Esophagus mucosa (tissue), 1 donor: ENCODE data around the gene SEMA5A. TPM values are rescaled to one million over a fixed set of nuclear protein-coding genes. Genes with fewer than 3 reads are reported as not detected.

Experiments used
- ATAC-seq: fragments of 200-7000 bp; cut with Tn5 transposase; one replicate; pipeline ENCODE4 v1.9.1; 2020
- total RNA-seq: library from RNA; stranded (reverse); gene quantifications from one replicate; pipeline ENCODE4 v1.2.4, GENCODE V29; 2023
- donor health status: DM: yes; HTN: yes; CAD: no.

Gene SEMA5A
- total RNA-seq, result 5.5 TPM

GRCh38 chr5:9545992-9546851 lies at the start of gene SEMA5A:
Gene SEMA5A, minus strand, starts transcription at chr5:9546075. Its CDS starts 166,129 bp downstream, at chr5:9379946.
- peak; percentile 90 for ATAC-seq

GRCh38 chr5:9594913-9595312 lies 49.0 kb upstream of the SEMA5A start:
- ATAC-seq, result no peak

- ATAC-seq, result no peak
Observed at GRCh38 chr5:9589049-9589835, 43.4 kb upstream of the SEMA5A start.

- no peak for ATAC-seq
Observed at GRCh38 chr5:9588254-9588653, 42.4 kb upstream of the SEMA5A start.

- ATAC-seq, result no peak
Observed at GRCh38 chr5:9587135-9587534, 41.3 kb upstream of the SEMA5A start.

- no peak for ATAC-seq
Observed at GRCh38 chr5:9582406-9582805, 36.5 kb upstream of the SEMA5A start.

GRCh38 chr5:9573796-9574195 lies 27.9 kb upstream of the SEMA5A start:
- no peak for ATAC-seq

- ATAC-seq, result no peak
Observed at GRCh38 chr5:9572246-9572645, 26.4 kb upstream of the SEMA5A start.

- no peak for ATAC-seq
Observed at GRCh38 chr5:9570876-9571275, 25.0 kb upstream of the SEMA5A start.

GRCh38 chr5:9567039-9567438 lies 21.2 kb upstream of the SEMA5A start:
- no peak for ATAC-seq

GRCh38 chr5:9564752-9565151 lies 18.9 kb upstream of the SEMA5A start:
- ATAC-seq, result no peak

GRCh38 chr5:9562141-9562540 lies 16.3 kb upstream of the SEMA5A start:
- peak; percentile 84 for ATAC-seq

- peak; percentile 81 for ATAC-seq
Observed at GRCh38 chr5:9559965-9560364, 14.1 kb upstream of the SEMA5A start.

- no peak for ATAC-seq
Observed at GRCh38 chr5:9558319-9558965, 12.6 kb upstream of the SEMA5A start.

GRCh38 chr5:9557696-9558095 lies 11.8 kb upstream of the SEMA5A start:
- ATAC-seq, result no peak

- no peak for ATAC-seq
Observed at GRCh38 chr5:9555961-9556360, 10.1 kb upstream of the SEMA5A start.

- no peak for ATAC-seq
Observed at GRCh38 chr5:9554122-9554521, 8.2 kb upstream of the SEMA5A start.

- peak; percentile 85 for ATAC-seq
Observed at GRCh38 chr5:9553561-9553960, 7.7 kb upstream of the SEMA5A start.

- ATAC-seq, result no peak
Observed at GRCh38 chr5:9551567-9552537, 6.0 kb upstream of the SEMA5A start.

GRCh38 chr5:9549941-9550340 lies 4.1 kb upstream of the SEMA5A start:
- no peak for ATAC-seq

GRCh38 chr5:9547122-9547947 lies 1.5 kb upstream of the SEMA5A start:
- no peak for ATAC-seq
